OCI-LY7 (cell line): Measurements from ENCODE around the gene TMEM135.

Experiments
- CTCF ChIP-seq: fragments of 200-600 bp; sonication (generic); conservative IDR thresholded peaks from 2 replicates; pipeline ENCODE4 v1.5.1; 2014; ENCODE audit warnings: mild to moderate bottlenecking, antibody characterized with exemption, low read length, moderate library complexity, mixed read lengths
- EZH2phosphoT487 ChIP-seq: fragments of 200-600 bp; sonication (generic); IDR thresholded peaks from 2 replicates; pipeline ENCODE4 v1.6.1; 2018; ENCODE audit warnings: low read depth, borderline replicate concordance, mild to moderate bottlenecking, mixed run types, antibody characterized with exemption, low read length, moderate library complexity, mixed read lengths

DNA sequence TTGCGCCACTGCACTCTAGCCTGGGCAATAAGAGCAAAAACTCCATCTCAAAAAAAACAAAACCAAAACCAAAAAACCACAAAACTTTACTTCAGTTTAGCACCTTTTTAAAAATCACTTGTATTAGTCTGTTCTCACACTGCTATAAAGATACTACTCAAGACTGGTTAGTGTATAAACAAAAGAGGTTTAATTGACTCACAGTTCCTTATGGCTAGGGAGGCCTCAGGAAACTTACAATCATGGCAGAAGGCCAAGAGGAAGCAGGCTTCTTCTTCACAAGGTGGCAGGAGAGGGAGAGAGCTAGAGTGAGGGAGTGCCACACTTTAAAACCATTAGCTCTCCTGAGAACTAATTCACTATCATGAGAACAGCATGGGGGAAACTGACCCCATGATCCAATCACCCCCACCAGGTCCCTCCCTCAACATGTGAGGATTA is 261.3 kb downstream of the TMEM135 start:
- no peak for TF ChIP-seq EZH2phosphoT487
- no peak for TF ChIP-seq CTCF
